CD14-positive monocyte (primary cell): Measurements from ENCODE around the gene GPSM1. TPM values are rescaled to one million over a fixed set of nuclear protein-coding genes. Genes with fewer than 3 reads are reported as not detected.

Source experiments
- DNase-seq, 3 donors: peaks; one replicate each; pipeline ENCODE4 v3.0.0-alpha.2; 2011 to 2022
- H2AFZ ChIP-seq: 2 replicates; pipeline ENCODE4 v1.6.0; 2012; ENCODE audit warnings: mild to moderate bottlenecking, low read depth, low read length, inconsistent platforms; ENCODE audit not compliant: insufficient read depth, poor library complexity, severe bottlenecking
- H3K27ac ChIP-seq, 2 donors: 1 replicate in 1 of 2; 2 replicates in 1 of 2; pipeline ENCODE4 v1.5.1; 2012 to 2013; ENCODE audit warnings: low read length in 2 of 2, control low read depth in 1 of 2, inconsistent platforms in 1 of 2, low read depth in 1 of 2, mild to moderate bottlenecking in 1 of 2
- H3K27me3 ChIP-seq, 2 donors: one replicate each; pipeline versions ENCODE4 v1.6.0 to v1.6.1; 2011 to 2013; ENCODE audit warnings: low read length in 2 of 2; ENCODE audit not compliant: control insufficient read depth in 2 of 2, insufficient read depth in 2 of 2
- H3K36me3 ChIP-seq, 2 donors: replicated peaks in 1 of 2; 1 replicate in 1 of 2; 2 replicates in 1 of 2; pipeline versions ENCODE4 v1.5.1 to v1.6.1; 2012 to 2013; ENCODE audit warnings: low read length in 2 of 2, control low read depth in 1 of 2, inconsistent platforms in 1 of 2, mild to moderate bottlenecking in 1 of 2; ENCODE audit not compliant: insufficient read depth in 2 of 2, control insufficient read depth in 1 of 2
- H3K4me1 ChIP-seq, 2 donors: 1 replicate in 1 of 2; 2 replicates in 1 of 2; pipeline versions ENCODE4 v1.5.1 to v1.6.1; 2012 to 2013; ENCODE audit warnings: low read length in 2 of 2, control low read depth in 1 of 2, inconsistent platforms in 1 of 2, mild to moderate bottlenecking in 1 of 2, moderate library complexity in 1 of 2; ENCODE audit not compliant: insufficient read depth in 2 of 2, control insufficient read depth in 1 of 2
- H3K4me2 ChIP-seq: replicated peaks from 2 replicates; pipeline ENCODE3; 2012; ENCODE audit warnings: low read length, moderate library complexity, mild to moderate bottlenecking; ENCODE audit not compliant: poor library complexity, severe bottlenecking; ENCODE audit errors: extremely low read depth
- H3K4me3 ChIP-seq, 3 experiments: fragments of 200-600 bp in 1 of 3; sonication (generic) in 1 of 3; replicated peaks in 1 of 3; 1 replicate in 2 of 3; 2 replicates in 1 of 3; pipeline ENCODE4 v1.5.1; 2011 to 2013; ENCODE audit warnings: low read length in 3 of 3, mild to moderate bottlenecking in 3 of 3, control low read depth in 2 of 3, low read depth in 2 of 3, inconsistent platforms in 1 of 3, moderate library complexity in 1 of 3
- H3K79me2 ChIP-seq: 2 replicates; pipeline ENCODE4 v1.6.0; 2012; ENCODE audit warnings: mild to moderate bottlenecking, control low read depth, inconsistent platforms, low read length, moderate library complexity; ENCODE audit not compliant: insufficient read depth
- H3K9ac ChIP-seq: 2 replicates; pipeline ENCODE4 v1.6.0; 2017; ENCODE audit warnings: low read length, mild to moderate bottlenecking; ENCODE audit not compliant: insufficient read depth, poor library complexity, severe bottlenecking
- H3K9me3 ChIP-seq, 2 donors: replicated peaks in 1 of 2; 1 replicate in 1 of 2; 2 replicates in 1 of 2; pipeline versions ENCODE4 v1.5.1 to v1.6.1; 2012 to 2013; ENCODE audit warnings: low read length in 2 of 2, control low read depth in 1 of 2; ENCODE audit not compliant: control insufficient read depth in 1 of 2, insufficient read depth in 1 of 2
- H4K20me1 ChIP-seq: 2 replicates; pipeline ENCODE4 v1.6.0; 2012; ENCODE audit warnings: mild to moderate bottlenecking, low read length, control low read depth, moderate library complexity; ENCODE audit not compliant: insufficient read depth
- H3K27ac Mint-ChIP-seq, 7 donors: one replicate each; pipeline ENCODE4 v1.8.0; 2020; ENCODE audit warnings: mild to moderate bottlenecking in 7 of 7, mixed read lengths in 7 of 7, moderate library complexity in 6 of 7, inconsistent platforms in 2 of 7
- H3K27me3 Mint-ChIP-seq, 3 donors: one replicate each; pipeline ENCODE4 v1.8.0; 2021 to 2022; ENCODE audit warnings: low read depth in 3 of 3, mild to moderate bottlenecking in 3 of 3, mixed read lengths in 3 of 3, moderate library complexity in 3 of 3, inconsistent platforms in 1 of 3
- H3K36me3 Mint-ChIP-seq, 2 donors: one replicate each; pipeline ENCODE4 v1.8.0; 2020; ENCODE audit warnings: mixed read lengths in 2 of 2, inconsistent platforms in 1 of 2, mild to moderate bottlenecking in 1 of 2
- H3K4me1 Mint-ChIP-seq: one replicate; pipeline ENCODE4 v1.8.0; 2020; ENCODE audit warnings: mild to moderate bottlenecking, mixed read lengths
- H3K4me3 Mint-ChIP-seq, 2 donors: one replicate each; pipeline ENCODE4 v1.8.0; 2020; ENCODE audit warnings: mild to moderate bottlenecking in 2 of 2, mixed read lengths in 2 of 2, moderate library complexity in 1 of 2
- H3K9me3 Mint-ChIP-seq, 7 donors: one replicate each; pipeline ENCODE4 v1.8.0; 2020 to 2022; ENCODE audit warnings: mixed read lengths in 7 of 7, mild to moderate bottlenecking in 6 of 7, moderate library complexity in 6 of 7, inconsistent platforms in 2 of 7
- CTCF ChIP-seq: fragments of 200-600 bp; IDR thresholded peaks from one replicate; pipeline ENCODE4 v1.8.0; 2022; ENCODE audit warnings: antibody characterized with exemption, mild to moderate bottlenecking
- WGBS: methylation state at CpG from one replicate; pipeline ENCODE4 v1.1.5; 2013; ENCODE audit warnings: missing lambda C conversion rate; ENCODE audit not compliant: insufficient coverage; 5-methylcytosine and 5-hydroxymethylcytosine counted together
- intact Hi-C, 2 donors: fragments of 100-400 bp; cut with micrococcal nuclease; formaldehyde crosslinking; loops; one replicate each; pipeline versions ENCODE4 v1.15.0 to v1.15.1; 2023
- polyA plus RNA-seq, 3 donors: library from polyadenylated mRNA; depleted of rRNA in 1 of 3; unstranded in 2 of 3; stranded (reverse) in 1 of 3; fragments of 300-500 nt in 2 of 3; fragments of >200 nt in 1 of 3; fragmentation: Illumina TruSeq in 2 of 3; gene quantifications; 1 replicate in 2 of 3; 2 replicates in 1 of 3; pipeline ENCODE4 v1.2.3, GENCODE V29; 2012 to 2021

Gene GPSM1
- polyA plus RNA-seq, 3 donors = 0.67 to 3.1 (median 0.73) TPM

- H3K4me1 ChIP-seq = peaks cover 5 to 7% of the 10 kb centered on the region in 2 donors
- DNase-seq = no peak
- H3K4me2 ChIP-seq = no peak overlapping the region
- Mint-ChIP-seq H3K27me3 (no peaks in the 10 kb centered on the region), H3K27ac (no peak overlapping the region), H3K4me3 (no peak overlapping the region), H3K9me3 (no peaks in the 10 kb centered on the region), H3K36me3 (no peaks in the 10 kb centered on the region), H3K4me1 (peaks cover 2% of the 10 kb centered on the region)
- H3K79me2 ChIP-seq = no peaks in the 10 kb centered on the region
- TF ChIP-seq CTCF = no peak
- H3K36me3 ChIP-seq = no peaks in the 10 kb centered on the region
- no peaks in the 10 kb centered on the region for H3K27me3 ChIP-seq
- no peak overlapping the region for H3K4me3 ChIP-seq
- intact Hi-C loops = loop anchor here (2.0 kb wide), 1 partner anchor 63 kb away; the partner anchor contains the start of gene SNAPC4 (in 2 of the 2)
- no peak overlapping the region for H3K27ac ChIP-seq
- no peak overlapping the region for H3K9ac ChIP-seq
- 95% methylated on average over 29 of the region's 43 CpGs for WGBS
- no peaks in the 10 kb centered on the region for H4K20me1 ChIP-seq
- H3K9me3 ChIP-seq = no peaks in the 10 kb centered on the region
- no peak overlapping the region for H2AFZ ChIP-seq
Measured at GRCh38 chr9:136337416-136338395, 10.4 kb downstream of the GPSM1 start.

GRCh38 chr9:136338511-136338910 is 11.2 kb downstream of the GPSM1 start:
- Histone ChIP-seq H3K27ac (no peak overlapping the region), H3K79me2 (no peaks in the 10 kb centered on the region), H3K36me3 (no peaks in the 10 kb centered on the region), H4K20me1 (no peaks in the 10 kb centered on the region), H3K4me3 (no peak overlapping the region), H3K4me2 (no peak overlapping the region), H2AFZ (no peak overlapping the region), H3K9me3 (no peaks in the 10 kb centered on the region), H3K27me3 (no peaks in the 10 kb centered on the region), H3K9ac (no peak overlapping the region), H3K4me1 (peaks cover 10 to 12% of the 10 kb centered on the region in 2 donors)
- 98% methylated on average over 24 of the region's 25 CpGs for WGBS
- Mint-ChIP-seq H3K27ac (no peak overlapping the region), H3K36me3 (no peaks in the 10 kb centered on the region), H3K4me1 (peaks cover 2% of the 10 kb centered on the region), H3K9me3 (no peaks in the 10 kb centered on the region), H3K4me3 (no peak overlapping the region), H3K27me3 (no peaks in the 10 kb centered on the region)
- TF ChIP-seq CTCF = no peak
- no peak for DNase-seq
- intact Hi-C loops = loop anchor here (2.0 kb wide), 1 partner anchor 62 kb away; the partner anchor contains the start of gene SNAPC4 (in 2 of the 2)
